Stimulated activated memory B cell treated with anti-CD40 and anti-IgM and Interleukin-4, amounts not matched to agents 10 μg/mL and 1 μg/mL and 100 μg/mL, for 72 hours (primary cell): ENCODE results near the gene CUX1.

Source experiments
- ATAC-seq: fragments of 150-1000 bp; cut with Tn5 transposase; 2 replicates; pipeline ENCODE4 v1.10.0; 2021
- H3K27ac Mint-ChIP-seq: one replicate; pipeline ENCODE4 v1.8.0; 2022; ENCODE audit warnings: mild to moderate bottlenecking, mixed read lengths
- H3K27me3 Mint-ChIP-seq: one replicate; pipeline ENCODE4 v1.8.0; 2022; ENCODE audit warnings: mixed read lengths
- H3K36me3 Mint-ChIP-seq: one replicate; pipeline ENCODE4 v1.8.0; 2022; ENCODE audit warnings: mixed read lengths
- H3K4me1 Mint-ChIP-seq: one replicate; pipeline ENCODE4 v1.8.0; 2022; ENCODE audit warnings: mixed read lengths
- H3K4me3 Mint-ChIP-seq: one replicate; pipeline ENCODE4 v1.8.0; 2022; ENCODE audit warnings: mild to moderate bottlenecking, moderate library complexity, mixed read lengths
- H3K9me3 Mint-ChIP-seq: one replicate; pipeline ENCODE4 v1.8.0; 2022; ENCODE audit warnings: mixed read lengths

CUX1 gene

DNA sequence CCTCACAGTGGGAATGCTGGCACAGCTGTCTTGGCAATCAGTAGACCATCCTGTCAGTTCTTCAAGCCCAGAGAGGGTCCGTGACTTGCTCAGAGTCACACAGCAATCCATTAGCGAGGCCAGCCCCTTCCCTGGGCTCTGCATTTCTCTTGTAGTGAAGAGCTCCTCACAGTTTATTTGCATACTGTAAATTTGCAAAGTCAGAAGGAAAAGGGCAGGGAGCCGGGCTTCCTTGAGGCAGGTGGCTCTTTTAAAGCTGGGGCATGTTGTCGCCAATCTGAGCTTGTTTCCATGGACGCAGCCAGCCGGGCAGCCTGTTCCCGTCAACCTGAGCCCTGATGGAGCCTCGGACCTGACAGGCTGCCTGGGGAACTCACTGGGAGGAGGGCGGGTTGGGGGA, 123.4 kb downstream of the CUX1 start:
- Mint-ChIP-seq H3K4me3 (no peak overlapping the region), H3K36me3 (peaks cover 9% of the 10 kb centered on the region), H3K4me1 (peaks cover 31% of the 10 kb centered on the region), H3K27ac (no peak overlapping the region), H3K9me3 (peaks cover 3% of the 10 kb centered on the region), H3K27me3 (no peaks in the 10 kb centered on the region)
- no peak for ATAC-seq

DNA sequence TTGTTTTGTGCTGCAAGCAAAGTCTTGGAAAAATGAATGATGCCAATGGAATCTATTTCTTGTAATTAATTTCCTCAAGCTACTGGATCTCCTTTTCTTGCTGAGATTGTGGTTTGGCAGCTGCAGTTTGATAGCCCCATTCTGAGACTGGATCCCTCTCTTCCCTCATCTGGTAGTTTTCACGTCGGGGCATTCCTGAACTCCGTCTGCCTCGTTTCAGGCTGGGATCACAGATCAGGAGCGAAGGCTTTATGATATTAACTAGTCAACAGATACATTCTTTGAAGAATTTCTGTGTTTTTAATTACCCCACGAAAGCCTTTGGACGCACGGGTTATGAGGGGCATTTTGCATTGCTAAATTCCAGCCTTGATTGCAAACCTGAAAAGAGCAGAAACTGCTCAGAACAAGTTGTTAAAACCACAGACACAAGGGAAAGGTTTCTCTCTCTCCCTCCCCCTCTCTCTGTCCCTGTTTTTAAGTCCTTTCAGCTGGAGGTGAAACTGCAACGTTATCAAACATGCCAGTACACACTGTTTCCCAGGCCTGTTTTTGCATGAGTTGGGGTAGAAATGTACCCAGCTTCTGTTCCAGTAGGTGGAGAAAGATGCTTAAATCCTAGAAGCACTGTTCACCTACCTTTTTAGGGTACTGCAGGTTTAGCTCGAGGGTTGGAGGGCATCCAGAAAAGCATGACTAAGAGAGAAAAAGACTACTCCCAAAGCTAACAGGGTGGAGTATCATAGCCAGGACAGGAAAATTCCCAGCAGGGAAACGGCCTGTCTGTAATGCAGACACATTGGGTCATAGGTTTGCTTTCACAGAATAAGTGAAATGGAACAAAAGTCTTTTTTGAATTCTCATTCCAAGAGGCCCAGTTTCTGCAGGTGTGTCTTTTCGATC, 124.3 kb downstream of the CUX1 start:
- Mint-ChIP-seq H3K4me3 (no peak overlapping the region), H3K36me3 (peaks cover 11% of the 10 kb centered on the region), H3K27ac (no peak overlapping the region), H3K27me3 (no peaks in the 10 kb centered on the region), H3K4me1 (peaks cover 24% of the 10 kb centered on the region), H3K9me3 (peaks cover 3% of the 10 kb centered on the region)
- ATAC-seq, result no peak

DNA sequence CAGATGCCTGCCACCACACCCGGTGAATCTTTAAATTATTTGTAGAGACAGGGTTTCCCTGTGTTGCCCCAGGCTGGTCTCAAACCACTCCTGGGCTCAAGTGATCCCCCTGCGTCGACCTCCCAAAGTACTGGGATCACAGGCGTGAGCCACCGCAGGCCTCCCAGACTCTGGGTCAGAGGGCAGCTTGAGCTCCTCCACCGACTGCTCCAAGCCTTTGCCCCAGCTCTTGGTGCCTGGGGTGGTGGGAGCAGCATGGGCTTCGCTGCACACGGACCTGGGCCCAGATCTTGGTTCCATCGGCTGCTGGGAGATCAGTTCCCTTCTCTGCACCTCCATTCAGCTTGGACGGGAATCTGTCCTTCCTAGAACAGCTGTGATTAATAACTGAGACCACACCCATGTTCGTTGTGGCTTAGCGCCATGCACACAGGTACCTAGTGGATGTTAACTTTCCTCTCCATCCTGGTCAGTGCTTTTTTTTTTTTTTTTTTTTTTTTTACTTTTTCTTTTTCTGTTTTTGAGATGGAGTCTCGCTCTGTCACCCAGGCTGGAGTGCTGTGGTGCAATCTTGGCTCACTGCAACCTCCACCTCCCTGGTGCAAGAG, 125.3 kb downstream of the CUX1 start:
- no peak for ATAC-seq
- H3K27ac Mint-ChIP-seq, result no peak overlapping the region
- H3K4me1 Mint-ChIP-seq, result peaks cover 16% of the 10 kb centered on the region
- peaks cover 11% of the 10 kb centered on the region for H3K36me3 Mint-ChIP-seq
- no peak overlapping the region for H3K4me3 Mint-ChIP-seq
- no peaks in the 10 kb centered on the region for H3K27me3 Mint-ChIP-seq
- peaks cover 3% of the 10 kb centered on the region for H3K9me3 Mint-ChIP-seq

- ATAC-seq, result no peak
Observed at GRCh38 chr7:101943306-101943705, 125.9 kb downstream of the CUX1 start.

DNA sequence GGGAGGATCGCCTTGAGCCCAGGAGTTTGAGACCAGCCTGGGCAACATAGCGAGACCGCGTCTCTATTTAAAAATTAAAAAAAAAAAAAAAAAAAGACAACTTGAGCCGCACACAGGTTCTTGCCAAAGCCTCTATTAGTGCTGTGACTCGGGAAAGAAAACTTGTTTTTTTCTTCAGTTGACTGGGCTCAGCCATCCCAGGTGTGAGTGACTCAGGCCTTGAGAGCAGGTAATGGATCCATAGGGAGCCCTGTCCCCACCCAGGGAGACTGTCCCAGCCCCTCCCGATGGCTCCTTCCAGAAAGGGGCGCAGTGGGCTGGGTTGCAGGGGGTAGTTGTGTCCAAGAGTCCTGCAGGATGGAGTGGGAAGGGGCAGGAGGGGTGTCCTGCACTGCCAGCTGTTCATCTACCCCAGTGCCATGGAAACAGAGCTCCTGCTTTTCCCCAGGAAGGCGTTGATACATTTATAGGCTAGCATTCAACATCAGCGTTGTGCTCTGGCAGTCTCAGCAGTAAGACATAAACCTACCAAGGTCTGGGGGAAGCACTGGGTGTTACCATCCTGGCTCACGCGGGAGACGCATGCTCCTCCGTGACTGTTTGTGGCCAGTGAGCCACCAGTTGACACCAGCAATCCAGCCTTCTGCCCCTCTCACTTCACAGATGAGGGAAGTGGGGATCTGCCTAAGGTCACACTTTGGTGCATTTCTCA, 126.6 kb downstream of the CUX1 start:
- Mint-ChIP-seq H3K27ac (no peak overlapping the region), H3K27me3 (no peaks in the 10 kb centered on the region), H3K4me1 (peaks cover 13% of the 10 kb centered on the region), H3K36me3 (peaks cover 11% of the 10 kb centered on the region), H3K9me3 (peaks cover 2% of the 10 kb centered on the region), H3K4me3 (no peak overlapping the region)
- ATAC-seq, result no peak

More at GRCh38 chr7:101943306-101943705, 125.9 kb downstream of the CUX1 start:
- H3K9me3 Mint-ChIP-seq, result peaks cover 3% of the 10 kb centered on the region
- no peak overlapping the region for H3K27ac Mint-ChIP-seq
- peaks cover 16% of the 10 kb centered on the region for H3K4me1 Mint-ChIP-seq
- peaks cover 11% of the 10 kb centered on the region for H3K36me3 Mint-ChIP-seq
- no peaks in the 10 kb centered on the region for H3K27me3 Mint-ChIP-seq
- no peak overlapping the region for H3K4me3 Mint-ChIP-seq

GRCh38 chr7:101944611-101945010, 127.2 kb downstream of the CUX1 start:
- peaks cover 11% of the 10 kb centered on the region for H3K36me3 Mint-ChIP-seq

GRCh38 chr7:101945034-101945758, 127.8 kb downstream of the CUX1 start:
- Mint-ChIP-seq H3K36me3 (peaks cover 11% of the 10 kb centered on the region), H3K4me3 (no peak overlapping the region), H3K9me3 (no peaks in the 10 kb centered on the region), H3K27me3 (no peaks in the 10 kb centered on the region), H3K27ac (no peak overlapping the region), H3K4me1 (peaks cover 6% of the 10 kb centered on the region)
- no peak for ATAC-seq

More at GRCh38 chr7:101944611-101945010, 127.2 kb downstream of the CUX1 start:
- H3K27ac Mint-ChIP-seq, result no peak overlapping the region
- ATAC-seq, result no peak
- H3K9me3 Mint-ChIP-seq, result no peaks in the 10 kb centered on the region
- H3K27me3 Mint-ChIP-seq, result no peaks in the 10 kb centered on the region
- no peak overlapping the region for H3K4me3 Mint-ChIP-seq
- H3K4me1 Mint-ChIP-seq, result peaks cover 8% of the 10 kb centered on the region

- no peak overlapping the region for H3K27ac Mint-ChIP-seq
- peaks cover 11% of the 10 kb centered on the region for H3K4me1 Mint-ChIP-seq
- no peaks in the 10 kb centered on the region for H3K9me3 Mint-ChIP-seq
- peaks cover 23% of the 10 kb centered on the region for H3K36me3 Mint-ChIP-seq
- ATAC-seq, result no peak
- no peak overlapping the region for H3K4me3 Mint-ChIP-seq
- no peaks in the 10 kb centered on the region for H3K27me3 Mint-ChIP-seq
Observed at GRCh38 chr7:101947899-101948298, 130.5 kb downstream of the CUX1 start.

GRCh38 chr7:101948650-101949049, 131.2 kb downstream of the CUX1 start:
- Mint-ChIP-seq H3K27ac (no peak overlapping the region), H3K27me3 (no peaks in the 10 kb centered on the region), H3K4me3 (no peak overlapping the region), H3K4me1 (peaks cover 18% of the 10 kb centered on the region), H3K36me3 (peaks cover 23% of the 10 kb centered on the region), H3K9me3 (no peaks in the 10 kb centered on the region)
- ATAC-seq, result no peak

- ATAC-seq, result no peak
- H3K4me3 Mint-ChIP-seq, result no peak overlapping the region
- H3K9me3 Mint-ChIP-seq, result no peaks in the 10 kb centered on the region
- H3K27me3 Mint-ChIP-seq, result no peaks in the 10 kb centered on the region
- H3K27ac Mint-ChIP-seq, result no peak overlapping the region
- H3K4me1 Mint-ChIP-seq, result peaks cover 36% of the 10 kb centered on the region
- H3K36me3 Mint-ChIP-seq, result peaks cover 16% of the 10 kb centered on the region
Observed at GRCh38 chr7:101950450-101951119, 133.2 kb downstream of the CUX1 start.

GRCh38 chr7:101951757-101952156, 134.3 kb downstream of the CUX1 start:
- H3K9me3 Mint-ChIP-seq, result no peaks in the 10 kb centered on the region
- no peak overlapping the region for H3K4me3 Mint-ChIP-seq
- H3K36me3 Mint-ChIP-seq, result peaks cover 11% of the 10 kb centered on the region
- H3K27ac Mint-ChIP-seq, result no peak overlapping the region
- H3K27me3 Mint-ChIP-seq, result no peaks in the 10 kb centered on the region
- peaks cover 43% of the 10 kb centered on the region for H3K4me1 Mint-ChIP-seq
- no peak for ATAC-seq

- H3K4me3 Mint-ChIP-seq, result no peak overlapping the region
- no peak for ATAC-seq
- no peaks in the 10 kb centered on the region for H3K27me3 Mint-ChIP-seq
- H3K27ac Mint-ChIP-seq, result peak overlapping the region; percentile 73
- H3K4me1 Mint-ChIP-seq, result peaks cover 49% of the 10 kb centered on the region
- peaks cover 11% of the 10 kb centered on the region for H3K36me3 Mint-ChIP-seq
- H3K9me3 Mint-ChIP-seq, result no peaks in the 10 kb centered on the region
Observed at GRCh38 chr7:101952355-101953247, 135.2 kb downstream of the CUX1 start.

DNA sequence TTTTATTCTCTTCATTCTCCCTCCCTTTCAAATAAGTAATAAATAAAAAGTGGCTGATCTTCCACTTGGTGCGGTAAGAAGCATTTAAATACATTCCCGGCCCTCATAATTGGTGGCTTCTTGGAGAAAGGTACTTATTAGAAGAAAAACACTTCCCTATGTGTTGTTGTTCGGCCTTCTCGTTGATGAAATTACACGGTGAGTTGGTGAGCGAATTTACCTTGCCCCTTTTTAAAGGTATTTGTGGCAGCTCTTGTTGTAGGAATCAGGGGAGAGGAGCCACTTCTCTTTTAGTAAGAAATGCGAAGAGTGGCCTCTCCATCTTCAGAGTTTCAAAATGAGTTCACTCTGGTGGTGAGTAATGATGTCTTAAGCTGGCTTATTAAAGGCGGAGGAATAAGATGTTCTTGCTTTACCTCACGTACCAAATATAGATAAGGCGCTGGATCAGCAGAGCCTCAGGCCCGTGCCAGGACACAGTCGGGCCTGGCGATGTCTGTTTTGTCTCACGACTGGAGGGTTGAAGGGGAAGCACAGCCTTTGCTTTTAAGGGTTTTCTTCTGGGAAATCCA, 135.9 kb downstream of the CUX1 start:
- peaks cover 11% of the 10 kb centered on the region for H3K36me3 Mint-ChIP-seq
- H3K9me3 Mint-ChIP-seq, result no peaks in the 10 kb centered on the region
- peaks cover 56% of the 10 kb centered on the region for H3K4me1 Mint-ChIP-seq
- peak overlapping the region; percentile 46 for H3K4me3 Mint-ChIP-seq
- H3K27ac Mint-ChIP-seq, result peak overlapping the region; percentile 73
- ATAC-seq, result peak; percentile 87
- no peaks in the 10 kb centered on the region for H3K27me3 Mint-ChIP-seq
